ENCODE results near the gene ZNF234.
"Not testable (repeated sequence)": the region's sequence is repeated elsewhere in the genome, so short reads cannot be mapped to it uniquely, and the experiment has no call there.

Gene ZNF234

DNA sequence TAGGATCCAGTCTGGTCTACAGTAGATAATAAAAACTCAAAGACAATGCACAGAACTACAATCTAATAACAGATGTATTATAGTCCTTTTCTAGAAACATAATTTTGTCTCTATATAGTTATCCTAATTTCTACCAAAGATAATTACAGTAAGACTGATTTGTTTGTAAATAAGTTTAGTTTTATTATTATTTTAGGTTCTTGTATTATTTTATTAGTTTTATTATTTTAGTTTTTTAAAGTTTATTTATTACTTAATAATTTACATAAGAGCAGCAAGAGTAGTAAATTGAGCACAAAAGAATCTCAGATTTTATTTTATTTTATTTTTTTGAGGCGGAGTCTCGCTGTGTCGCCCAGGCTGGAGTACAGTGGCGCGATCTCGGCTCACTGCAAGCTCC lies 48.7 kb downstream of the ZNF234 start:
- no peak for DNase-seq

DNA sequence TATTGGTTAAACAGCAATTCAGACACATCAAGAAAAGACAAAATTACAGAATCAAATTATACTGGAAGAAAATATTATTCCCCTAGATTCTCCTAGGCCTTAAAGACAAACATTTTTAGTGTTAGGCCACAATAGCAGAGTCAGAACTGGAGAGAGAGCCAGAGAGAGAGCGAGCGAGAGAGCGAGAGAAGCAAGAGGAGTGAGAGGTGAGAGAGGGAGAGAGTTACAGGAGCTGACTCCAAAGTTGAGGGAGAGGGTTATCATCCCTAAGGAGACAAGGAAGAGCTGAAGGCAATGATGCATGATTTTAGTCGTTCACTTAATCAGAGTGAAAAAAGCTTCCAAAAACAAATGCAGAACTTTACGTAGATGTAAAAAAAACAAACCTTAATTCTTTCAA lies 50.8 kb downstream of the ZNF234 start:
- DNase-seq: no peak

DNA sequence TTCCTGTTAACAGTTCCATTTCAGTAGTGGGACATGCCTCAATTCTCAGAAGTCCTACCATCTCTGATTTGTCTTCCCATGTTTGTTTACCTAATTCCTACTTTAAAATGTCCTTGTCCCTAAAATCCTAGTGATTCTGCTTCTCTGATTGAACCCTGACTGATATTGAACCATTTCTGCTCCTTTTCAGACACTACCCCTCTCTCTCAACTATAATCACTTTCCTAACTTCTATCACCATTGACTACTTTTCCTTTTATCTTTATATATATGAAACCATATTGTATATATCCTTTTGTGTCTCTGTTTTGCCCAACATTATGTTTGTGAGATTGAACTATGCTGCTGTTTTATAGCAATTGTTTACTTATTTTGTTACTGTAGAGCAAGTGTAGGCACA lies 55.4 kb downstream of the ZNF234 start:
- DNase-seq: no peak

DNA sequence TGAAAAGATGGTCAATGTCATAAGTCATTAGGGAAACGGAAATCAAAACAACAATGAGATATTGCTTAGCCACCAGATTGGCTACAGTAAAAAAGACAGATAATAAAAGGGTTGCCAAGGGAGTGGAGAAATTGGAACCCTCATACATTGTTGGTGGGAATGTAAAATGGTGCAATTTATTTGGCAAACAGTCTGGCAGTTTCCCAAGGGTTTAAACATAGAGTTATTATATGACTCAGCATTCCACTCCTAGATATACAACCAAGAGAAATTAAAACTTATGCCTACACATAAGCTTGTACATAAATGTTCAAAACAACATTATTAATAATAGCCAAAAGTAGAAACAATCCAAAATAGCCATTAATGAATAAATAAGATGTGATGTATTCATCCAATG lies 61.1 kb downstream of the ZNF234 start:
- no peak for DNase-seq

DNA sequence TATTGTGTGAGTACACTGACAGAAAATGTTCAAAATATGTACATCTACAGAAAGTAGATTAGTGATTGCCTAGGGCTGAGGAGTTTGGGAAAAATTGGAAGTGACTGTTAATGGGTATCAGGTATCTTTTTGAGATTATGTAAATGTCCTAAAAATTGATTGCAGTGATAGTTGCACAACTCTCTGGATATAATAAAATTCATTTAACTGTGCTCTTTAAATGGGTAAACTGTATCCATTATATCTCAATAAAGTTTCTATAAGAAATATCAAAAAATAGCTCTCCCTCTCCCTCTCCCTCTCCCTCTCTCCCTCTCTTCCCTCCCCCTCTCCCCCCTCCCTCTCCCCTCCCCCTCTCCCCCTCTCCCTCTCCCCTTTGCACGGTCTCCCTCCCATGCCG lies 61.6 kb downstream of the ZNF234 start:
- DNase-seq: no peak

DNA sequence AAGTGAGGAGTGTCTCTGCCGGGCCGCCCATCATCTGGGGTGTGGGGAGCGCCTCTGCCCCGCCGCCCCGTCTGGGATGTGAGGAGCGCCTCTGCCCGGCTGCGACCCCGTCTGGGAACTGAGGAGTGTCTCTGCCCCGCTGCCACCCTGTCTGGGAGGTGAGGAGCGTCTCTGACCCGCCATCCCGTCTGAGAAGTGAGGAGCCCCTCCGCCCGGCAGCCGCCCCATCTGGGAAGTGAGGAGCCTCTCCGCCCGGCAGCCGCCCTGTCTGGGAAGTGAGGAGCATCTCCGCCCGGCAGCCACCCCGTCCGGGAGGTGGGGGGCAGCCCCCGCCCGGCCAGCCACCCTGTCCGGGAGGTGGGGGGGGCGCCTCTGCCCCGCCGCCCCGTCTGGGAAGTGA lies 62.5 kb downstream of the ZNF234 start:
- DNase-seq: not testable (repeated sequence)

DNA sequence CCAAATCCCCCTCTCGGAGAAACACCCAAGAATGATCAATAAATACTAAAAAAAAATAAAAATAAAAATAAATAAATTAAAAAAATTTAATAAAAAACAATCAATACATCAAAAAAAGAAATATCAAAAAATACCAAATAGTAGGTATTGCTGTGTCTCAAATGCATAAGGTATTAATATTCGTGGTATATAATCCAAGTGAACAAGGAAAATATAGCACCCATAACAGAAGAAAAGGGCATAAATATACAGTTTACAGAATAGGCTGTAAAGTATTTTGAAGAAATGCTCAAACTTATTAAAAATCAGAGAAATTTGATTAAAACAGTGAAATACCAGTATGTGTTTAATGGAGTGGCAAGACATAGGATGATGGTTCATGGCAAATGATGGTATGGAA lies 63.4 kb downstream of the ZNF234 start:
- no peak for DNase-seq

DNA sequence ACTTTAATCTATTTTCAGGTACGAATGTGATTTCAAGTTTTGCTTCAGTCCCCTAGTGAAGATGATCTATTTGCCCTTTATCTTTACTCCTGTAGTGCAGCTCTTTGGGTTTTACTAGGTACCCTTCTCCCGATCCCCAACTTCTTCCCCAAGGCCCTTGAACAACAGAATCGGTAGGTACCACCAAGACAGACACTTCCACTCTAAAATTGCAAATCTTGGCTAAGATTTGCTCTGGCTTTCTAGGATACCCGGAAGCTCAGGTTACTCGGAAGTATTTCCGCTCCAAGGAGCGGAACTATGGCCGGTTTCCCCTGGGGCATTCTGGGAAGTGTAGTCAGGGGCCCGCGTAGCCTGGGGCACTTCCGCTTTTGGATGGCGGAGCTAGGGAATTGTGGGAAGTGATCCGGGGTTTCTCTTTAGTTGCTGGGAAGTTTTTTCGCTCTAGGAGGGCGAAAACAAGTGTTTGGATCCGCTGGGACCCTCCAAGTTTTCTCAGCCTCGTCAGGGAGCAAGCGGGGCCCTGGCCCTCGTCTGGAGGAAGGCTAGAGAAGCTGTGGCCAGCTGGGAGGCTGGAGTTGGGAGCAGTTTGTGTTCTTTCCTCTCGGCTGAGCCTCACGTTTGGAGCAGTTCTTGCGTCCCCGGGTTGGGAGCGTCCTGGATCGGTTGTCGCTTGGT lies 65.9 kb downstream of the ZNF234 start:
- peak; percentile 96 for DNase-seq

Measured in right hindlimb (tissue), 1 donor.